NCI-H460 (cell line): ENCODE results near the gene CT55. TPM values are rescaled to one million over a fixed set of nuclear protein-coding genes. Genes with fewer than 3 reads are reported as not detected.
"Not testable (repeated sequence)": the region's sequence is repeated elsewhere in the genome, so short reads cannot be mapped to it uniquely, and the experiment has no call there.

Source experiments
- DNase-seq: peaks from one replicate; pipeline ENCODE4 v3.0.0-alpha.2; 2016; ENCODE audit warnings: low read depth; ENCODE audit errors: extremely low read depth
- polyA plus RNA-seq: library from polyadenylated mRNA; depleted of rRNA; stranded (reverse); fragments of >200 nt; gene quantifications from 2 replicates; pipeline ENCODE4 v1.2.3, GENCODE V29; 2014; cell fraction: nucleus; rRNA removed
- total RNA-seq: library from RNA; depleted of rRNA; stranded (reverse); fragments of >200 nt; shearing (Covaris generic); gene quantifications from 2 replicates; pipeline ENCODE4 v1.2.3, GENCODE V29; 2014; rRNA removed

The CT55 gene, protein sequence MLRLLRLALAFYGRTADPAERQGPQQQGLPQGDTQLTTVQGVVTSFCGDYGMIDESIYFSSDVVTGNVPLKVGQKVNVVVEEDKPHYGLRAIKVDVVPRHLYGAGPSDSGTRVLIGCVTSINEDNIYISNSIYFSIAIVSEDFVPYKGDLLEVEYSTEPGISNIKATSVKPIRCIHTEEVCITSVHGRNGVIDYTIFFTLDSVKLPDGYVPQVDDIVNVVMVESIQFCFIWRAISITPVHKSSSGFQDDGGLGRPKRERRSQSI
- not detected in 2 replicates for total RNA-seq
- not detected in 2 replicates for polyA plus RNA-seq

DNA sequence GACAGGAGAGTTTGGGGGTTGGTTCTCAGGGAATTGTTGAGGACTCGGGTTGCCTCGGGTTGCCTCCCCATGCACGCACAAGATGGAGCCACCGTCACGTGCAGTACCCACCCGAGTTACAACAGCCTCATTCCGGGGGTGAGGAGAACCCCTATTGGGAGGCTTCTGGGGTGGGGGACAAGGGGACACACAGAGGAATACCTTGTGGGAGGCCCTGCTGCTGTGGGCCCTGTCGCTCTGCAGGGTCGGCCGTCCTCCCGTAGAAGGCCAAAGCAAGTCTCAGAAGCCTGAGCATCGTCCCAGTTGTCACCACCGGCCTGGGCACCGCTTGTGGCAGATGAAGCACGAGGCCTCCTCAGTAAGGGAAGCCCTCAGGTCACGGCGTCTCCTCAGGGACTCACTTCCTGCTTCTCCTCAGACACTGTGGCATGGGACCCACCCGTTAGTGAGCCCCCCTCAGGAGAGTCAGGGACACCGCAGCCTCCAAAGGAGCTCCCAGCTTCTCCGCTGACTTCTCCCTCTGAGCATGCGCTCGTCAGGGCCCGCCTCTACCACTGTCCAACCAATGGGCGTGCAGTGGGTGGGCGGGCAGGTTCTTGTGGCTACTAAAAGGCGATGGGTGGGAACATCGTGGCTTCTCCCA is at the start of gene CT55:
TSS of gene CT55 (minus strand) at position 522 of the 643 bp plus-strand sequence. CDS start at position 295, 227 bp downstream.
- no peak for DNase-seq

DNA sequence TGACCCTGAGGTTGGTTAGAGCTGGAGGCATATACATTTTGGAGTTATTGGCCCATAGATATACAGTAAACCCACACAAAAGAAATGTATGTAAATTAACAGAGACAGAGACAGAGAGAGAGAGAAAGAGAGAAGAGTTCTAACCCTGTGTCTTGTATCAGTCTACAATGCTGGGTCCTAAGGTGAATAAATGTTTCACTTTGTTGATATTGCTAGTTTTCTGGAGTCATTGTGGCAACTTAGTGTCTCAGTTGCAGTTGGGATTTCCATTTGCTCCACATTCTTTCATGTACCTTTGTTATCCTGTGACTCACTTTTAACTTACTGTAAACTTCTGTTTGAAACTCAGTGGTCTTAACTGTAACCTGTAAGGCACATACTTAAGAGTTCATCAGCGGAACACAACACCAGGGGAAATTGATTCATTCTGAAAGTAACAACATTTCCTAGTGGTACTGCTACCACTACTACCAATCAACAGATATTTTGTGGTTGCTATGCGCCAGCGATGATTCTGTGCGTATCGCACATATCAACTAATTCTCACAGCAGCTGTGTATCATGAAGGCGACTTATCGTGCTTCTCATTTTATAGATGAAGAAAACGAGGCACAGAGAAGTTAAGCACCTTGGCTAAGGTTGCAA is 42.1 kb upstream of the CT55 start:
- DNase-seq = no peak

DNA sequence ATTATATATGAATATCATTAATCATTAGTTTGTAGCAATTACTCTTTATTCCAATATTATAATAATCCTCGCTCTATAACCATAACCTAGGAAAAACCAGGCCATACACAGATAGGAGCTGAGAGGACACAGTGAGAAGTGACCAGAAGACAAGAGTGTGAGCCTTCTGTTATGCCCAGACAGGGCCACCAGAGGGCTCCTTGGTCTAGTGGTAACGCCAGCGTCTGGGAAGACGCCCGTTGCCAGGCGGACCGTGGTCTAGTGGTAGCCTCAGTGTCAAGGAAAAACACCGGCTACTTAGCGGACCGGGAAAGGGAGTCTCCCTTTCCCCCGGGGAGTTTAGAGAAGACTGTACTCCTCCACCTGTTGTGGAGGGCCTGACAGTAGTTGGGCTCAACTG is 35.2 kb upstream of the CT55 start:
- not testable (repeated sequence) for DNase-seq

DNA sequence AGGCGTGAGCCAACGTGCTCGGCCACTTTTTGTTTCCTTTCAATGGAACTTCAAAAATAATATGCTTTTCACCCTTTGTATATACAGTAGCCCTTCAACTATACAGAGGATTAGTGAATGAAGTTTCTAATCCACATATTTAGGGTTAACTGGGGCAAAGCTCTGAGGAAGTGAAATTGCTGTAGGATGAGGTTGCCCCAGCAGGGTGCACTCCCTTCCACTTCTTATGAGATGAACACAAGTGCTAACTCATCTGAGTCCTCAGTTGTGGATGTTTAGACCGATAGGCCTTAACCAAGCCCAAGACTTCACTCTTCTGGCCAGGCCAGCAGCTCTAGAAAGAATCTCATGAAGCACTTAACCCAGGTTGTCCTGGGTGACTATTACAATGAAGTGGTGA is 29.1 kb upstream of the CT55 start:
- DNase-seq = no peak

GRCh38 chrX:135194684-135195083 is 23.5 kb upstream of the CT55 start:
- DNase-seq = no peak

DNA sequence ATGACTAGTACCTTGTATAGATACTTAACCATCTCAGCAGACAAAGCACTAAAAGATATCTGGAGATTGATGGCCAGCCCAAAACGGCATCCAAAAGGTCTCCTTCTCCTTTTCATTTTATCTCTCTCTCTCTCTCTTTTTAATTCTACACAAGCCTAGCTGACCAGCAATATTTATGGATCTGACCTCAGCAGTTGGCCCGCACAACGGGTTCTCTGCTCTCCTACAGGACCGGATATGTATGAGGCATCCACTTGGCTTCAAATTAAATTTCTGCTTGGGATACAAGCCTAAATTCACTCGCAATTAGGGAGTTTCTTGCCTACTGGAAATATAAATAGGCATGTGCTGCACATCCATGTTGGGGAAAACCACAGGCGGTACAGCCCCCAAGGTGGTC is 22.5 kb upstream of the CT55 start:
- DNase-seq = no peak

DNA sequence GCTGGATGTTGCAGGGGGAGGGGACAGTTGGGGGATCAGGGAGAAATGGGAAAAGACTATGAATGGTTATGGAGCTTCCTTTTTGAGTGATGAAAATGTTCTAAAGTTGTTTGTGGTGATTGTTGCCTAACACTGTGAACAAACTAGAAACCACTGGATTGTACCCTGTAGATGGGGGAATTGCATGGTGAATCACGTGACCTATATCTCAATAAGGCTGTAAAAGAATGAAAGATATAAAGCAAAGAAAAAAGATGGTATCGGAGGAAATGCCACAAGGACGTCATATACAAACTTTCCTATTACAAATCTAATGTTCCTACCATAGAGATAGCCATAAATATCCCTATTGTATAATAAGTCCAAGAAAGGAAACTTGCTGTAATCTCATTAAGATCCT is 20.6 kb upstream of the CT55 start:
- DNase-seq = no peak

DNA sequence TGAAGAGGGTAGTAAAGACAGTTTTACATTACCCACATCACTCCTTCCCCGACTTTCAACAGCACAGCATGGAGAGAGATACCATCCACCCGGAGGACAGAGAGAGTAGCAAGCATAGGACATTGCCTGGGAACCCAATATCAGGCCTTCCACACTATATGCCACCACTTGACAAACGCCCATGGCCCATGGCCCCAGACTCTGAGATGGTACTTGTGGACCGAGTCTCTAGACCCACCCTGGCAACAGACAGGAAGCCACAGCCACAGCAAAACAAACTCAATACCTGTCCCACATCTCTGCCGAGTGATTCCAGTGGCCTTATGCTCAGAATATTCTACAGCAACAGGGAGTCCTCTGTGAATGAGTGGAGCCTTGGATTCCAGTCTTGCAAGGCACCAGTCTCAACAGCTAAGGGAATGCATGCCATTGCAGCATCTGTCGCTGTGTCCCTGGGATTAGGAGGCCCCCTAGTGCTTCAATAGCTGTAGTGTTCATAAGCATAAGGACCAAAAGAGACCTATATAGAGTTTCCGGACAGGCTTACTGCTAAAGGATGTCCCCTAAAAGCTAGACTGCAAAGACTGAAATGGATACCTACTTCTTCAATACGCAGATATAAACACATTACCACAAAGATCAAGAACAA is 14.7 kb upstream of the CT55 start:
- DNase-seq = peak; percentile 62

DNA sequence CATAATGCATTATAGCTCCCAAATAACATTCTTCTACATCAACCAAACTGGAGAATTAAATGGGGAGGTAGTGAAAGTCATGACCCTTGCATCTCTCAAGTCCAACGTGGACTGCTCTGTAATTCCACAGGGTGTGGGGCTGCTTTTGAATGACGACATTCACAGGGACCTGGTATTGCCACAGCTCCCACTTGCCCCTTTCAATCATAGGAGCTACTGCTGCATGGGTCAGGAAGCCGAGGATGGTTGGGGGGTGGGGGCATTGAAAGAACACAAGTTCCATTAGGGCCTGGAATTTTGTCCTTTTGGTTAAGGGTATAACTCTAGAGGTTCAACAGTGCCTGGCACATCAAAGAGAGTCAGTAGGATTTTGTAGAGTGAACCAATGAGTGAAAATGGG is 7.4 kb upstream of the CT55 start:
- DNase-seq = no peak

- DNase-seq = no peak
Observed at GRCh38 chrX:135170468-135170867, 730 bp downstream of the CT55 start.

DNA sequence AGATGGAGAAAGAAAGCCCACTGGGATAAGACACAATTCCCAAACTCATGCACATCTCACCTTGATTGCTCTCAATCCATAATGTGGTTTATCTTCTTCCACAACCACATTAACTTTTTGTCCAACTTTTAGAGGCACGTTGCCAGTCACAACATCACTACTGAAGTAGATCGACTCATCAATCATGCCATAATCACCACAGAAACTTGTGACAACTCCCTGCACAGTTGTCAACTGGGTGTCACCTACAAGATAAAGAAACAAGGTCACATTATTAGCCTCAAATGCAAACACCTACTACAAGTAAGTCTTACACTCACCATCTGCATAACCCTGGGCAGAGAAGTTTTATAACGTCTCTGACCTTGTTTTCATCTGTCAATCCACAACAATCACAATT is 1.7 kb downstream of the CT55 start:
- DNase-seq = not testable (repeated sequence)

DNA sequence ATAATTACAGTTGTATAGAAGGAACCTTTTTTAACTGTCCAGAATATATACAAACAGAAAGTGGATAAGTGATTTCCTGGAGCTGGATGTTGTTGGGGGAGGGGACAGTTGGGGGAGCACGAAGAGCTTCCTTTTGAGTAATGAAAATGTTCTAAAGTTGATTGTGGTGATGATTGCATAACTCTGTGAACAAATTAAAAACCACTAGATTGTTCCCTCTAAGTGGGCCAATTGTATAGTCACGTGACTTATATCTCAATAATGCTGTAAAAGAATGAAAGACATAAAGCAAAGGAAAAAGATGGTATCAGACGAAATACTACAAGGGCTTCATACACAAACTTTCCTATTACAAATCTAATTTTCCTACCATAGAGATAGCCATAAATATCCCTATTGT is 2.7 kb downstream of the CT55 start:
- no peak for DNase-seq

- not testable (repeated sequence) for DNase-seq
Observed at GRCh38 chrX:135154688-135155087, 16.5 kb downstream of the CT55 start.

DNA sequence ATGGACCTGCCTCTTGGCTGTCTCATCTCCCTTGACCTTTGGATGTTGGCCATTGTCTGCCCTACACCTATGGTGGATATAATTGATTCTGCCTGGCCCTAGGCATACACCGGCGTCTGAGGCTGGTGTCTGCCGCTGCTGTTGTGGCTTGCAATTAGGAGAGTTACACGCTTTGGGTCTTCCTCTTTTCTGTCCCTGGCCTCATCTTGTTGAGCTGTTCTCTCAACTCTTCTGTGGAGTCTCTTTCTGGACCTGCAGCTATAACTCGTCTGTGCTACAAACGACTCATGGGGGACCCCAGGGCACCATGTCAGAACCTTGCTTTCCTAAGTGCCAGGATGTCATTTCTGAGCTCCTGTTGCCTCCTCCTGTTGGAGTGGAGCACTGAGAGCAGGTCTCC is 45.1 kb downstream of the CT55 start:
- DNase-seq = not testable (repeated sequence)

DNA sequence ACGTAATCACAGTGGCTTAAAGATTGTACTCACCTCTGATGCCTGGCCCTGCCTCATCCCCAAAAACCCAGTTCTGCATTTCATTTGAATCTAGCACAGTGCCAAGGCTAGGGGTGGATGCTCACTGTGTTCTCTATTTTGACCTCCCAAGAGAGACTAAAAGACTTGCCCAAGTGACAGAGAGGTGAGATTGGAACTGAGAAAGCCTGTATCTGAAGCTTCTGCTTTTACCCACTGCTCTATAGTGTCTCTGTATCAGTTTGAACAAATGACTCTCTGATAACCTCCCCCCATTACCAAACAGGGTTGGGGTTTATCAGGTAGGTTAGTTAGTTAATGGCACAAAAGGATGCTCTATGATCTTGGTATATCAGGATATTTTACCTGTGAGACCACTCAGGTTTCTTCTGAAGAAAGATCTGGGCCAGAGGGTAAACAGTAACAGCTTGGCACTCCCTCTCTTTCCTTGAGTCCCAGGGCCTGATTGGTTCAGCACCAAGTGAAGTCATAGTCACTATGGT is 51.1 kb downstream of the CT55 start, which contains the start of gene ETDB:
TSS of gene ETDB (minus strand) at position 471 of the 521 bp plus-strand sequence. CDS start 1,265 bp downstream, outside the sequence.
- not testable (repeated sequence) for DNase-seq

DNA sequence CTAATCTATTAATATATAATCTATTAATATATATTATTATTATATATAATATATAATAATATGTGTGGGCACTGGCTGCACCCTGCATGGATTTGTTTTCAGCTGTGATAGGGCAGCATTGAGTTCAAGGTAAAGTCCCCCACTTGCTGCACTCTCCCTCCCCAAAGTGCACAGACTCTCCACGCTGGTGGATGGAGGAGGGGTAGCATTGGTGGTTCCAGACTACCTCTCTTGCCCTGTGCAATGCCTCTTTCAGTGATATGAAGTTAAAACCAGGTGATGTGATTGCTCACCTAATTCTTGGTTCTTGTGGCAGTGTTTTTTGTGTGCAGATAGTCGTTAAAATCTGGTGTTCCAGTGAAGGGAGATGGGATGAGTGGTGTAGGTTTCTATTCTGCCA is 55.1 kb downstream of the CT55 start:
- not testable (repeated sequence) for DNase-seq

- DNase-seq = no peak
Observed at GRCh38 chrX:135114392-135114791, 56.8 kb downstream of the CT55 start.

DNA sequence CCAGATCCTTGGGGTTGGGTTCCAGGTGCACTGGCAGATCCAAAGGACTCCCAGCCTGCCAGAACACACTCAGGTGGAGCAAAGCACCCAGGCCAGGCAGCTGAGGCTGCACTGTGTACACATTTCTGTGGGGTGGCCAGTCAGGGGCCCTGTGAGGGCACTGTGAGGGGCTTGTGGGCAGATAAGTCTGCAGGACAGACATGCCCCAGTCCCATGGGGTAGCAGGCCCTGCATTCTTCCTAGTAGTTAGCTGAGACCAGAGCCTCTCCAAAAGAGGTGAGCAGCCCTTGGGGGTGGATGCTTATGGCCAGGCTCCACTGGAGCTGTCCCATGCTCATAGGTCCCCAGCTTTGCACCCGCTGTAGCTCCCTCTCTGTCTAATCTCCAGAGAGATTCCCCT is 58.5 kb downstream of the CT55 start:
- no peak for DNase-seq

DNA sequence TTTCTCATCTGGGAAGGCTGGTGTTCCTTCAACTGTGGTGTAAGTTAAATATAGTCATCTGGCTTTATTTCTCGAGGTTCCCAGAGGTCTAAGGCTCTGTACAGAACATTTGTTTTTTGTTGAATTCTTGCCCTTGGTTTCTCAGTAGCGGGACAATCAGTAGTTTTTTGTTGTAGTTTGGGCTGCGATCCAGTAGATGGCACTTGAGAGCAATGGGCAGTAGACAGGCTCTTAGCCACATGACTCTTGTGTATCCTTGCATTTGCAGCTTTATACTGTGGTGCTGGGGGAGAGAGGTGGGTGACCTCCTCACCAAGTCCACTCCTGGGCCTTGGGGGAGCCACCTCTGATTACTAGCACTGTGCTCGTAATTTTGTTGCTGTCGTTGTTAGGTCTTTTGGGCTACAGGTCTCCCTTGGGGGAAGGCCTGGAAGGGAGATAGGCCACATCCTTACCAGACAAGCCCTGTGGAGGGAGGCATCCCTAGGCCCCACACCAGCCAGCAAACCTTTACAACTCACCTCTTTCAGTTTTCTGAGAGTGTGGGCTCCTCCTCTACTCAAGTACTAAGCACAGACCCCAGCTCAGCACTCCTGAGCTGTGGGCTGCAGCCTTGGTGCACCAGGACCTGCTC is 59.0 kb downstream of the CT55 start:
- DNase-seq = peak; percentile 50

DNA sequence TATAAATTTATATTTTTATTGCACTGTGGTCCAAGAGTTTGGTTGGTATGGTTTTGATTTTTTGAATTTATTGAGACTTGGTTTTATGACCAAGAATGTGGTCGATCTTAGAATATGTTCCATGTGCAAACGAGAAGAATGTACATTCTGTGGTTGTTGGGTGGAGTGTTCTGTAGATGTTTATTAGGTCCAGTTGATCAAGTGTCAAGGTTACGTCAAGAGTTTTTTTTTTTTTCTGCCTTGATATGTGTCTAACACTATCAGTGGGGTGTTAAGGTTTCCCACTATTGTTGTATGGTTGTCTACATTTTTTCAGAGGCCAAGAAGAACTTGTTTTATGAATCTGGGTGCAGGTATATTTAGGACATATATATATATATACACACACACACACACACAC is 61.6 kb downstream of the CT55 start:
- no peak for DNase-seq
